NOMO-1 treated with DMSO at 0.1 percent for 48 hours (cell line): ENCODE results near the gene GPRIN2.
"Not testable (repeated sequence)": the region's sequence is repeated elsewhere in the genome, so short reads cannot be mapped to it uniquely, and the experiment has no call there.

Experiments used
- DNase-seq: peaks from one replicate; lab custom pipeline; 2025; ENCODE audit not compliant: unreplicated experiment; lab: John Stamatoyannopoulos, UW

GPRIN2 gene

DNA sequence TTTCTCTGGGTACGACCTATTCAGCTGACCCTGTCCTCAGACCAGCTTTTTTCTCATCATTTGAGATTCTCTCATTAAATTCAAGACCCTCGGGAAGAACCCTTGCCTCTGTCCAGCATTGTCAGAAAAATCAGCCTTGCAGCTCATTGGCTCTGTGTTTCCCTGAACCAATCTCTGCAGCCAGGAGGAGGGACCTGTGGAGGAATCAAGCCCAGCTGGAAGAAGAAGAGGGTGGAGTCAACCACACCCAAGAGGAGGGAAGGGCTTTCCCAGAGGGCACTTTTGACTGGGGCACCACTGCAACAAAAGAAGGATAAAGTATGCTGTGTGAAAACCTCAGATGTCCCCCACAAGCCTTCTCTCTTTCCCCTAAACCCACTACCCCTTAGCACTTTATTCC is 14.2 kb upstream of the GPRIN2 start:
- DNase-seq = not testable (repeated sequence)

- not testable (repeated sequence) for DNase-seq
Measured at GRCh38 chr10:46567151-46567550, 10.7 kb upstream of the GPRIN2 start.

DNA sequence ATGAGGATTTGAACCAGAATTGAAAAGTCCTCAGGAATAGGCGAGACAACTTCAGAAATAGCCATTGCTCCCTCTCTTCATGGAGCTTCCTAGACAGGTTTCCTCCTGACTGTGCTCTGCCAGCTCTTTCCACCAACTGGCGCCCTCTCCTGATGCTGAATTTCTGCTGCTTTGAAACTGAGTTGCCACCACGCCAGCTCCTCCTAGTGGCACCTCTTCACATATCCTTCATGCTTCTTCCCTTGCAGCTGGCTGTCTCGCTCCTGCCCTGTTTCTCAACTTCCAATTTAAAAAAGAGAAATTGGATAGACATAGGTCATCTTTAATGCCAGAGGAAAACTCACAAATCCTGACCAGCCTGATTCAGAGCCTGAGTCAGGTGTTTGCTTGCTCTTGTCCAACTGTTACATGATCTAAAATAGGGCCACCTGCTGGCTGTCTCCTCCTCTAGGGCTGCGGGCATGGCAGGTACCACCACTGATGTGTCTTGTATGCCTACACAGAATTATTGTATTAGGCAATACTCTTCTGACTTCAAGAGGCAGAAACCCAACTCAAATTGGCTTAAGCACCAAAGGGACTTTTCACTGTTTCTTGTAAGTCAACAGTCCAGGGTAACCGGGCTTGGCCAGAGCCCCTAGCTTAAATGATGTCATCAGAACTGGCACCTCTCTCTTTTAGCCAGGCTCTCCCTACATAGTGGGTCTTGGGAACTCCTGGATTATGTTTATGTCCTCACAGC is 9.3 kb upstream of the GPRIN2 start:
- DNase-seq = peak; percentile 65

DNA sequence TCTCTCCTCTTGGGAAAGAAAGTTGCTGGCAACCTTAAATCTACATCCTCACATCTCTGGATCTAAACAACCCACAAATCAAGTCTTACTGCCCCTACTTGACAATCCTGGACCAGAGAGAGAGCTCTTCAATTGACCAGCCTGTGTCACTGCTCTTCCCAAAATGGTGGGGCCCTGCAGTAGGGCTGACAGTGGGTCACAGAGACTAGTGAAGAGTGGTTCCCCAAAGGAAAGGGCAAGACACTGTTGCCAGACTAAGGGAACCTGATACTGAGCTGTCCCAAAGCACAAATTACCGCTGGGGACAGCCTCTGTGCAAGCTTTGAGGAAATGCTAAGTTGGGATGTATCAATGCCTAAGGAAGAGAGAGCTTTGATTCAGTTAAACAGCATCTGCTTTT is 4.5 kb upstream of the GPRIN2 start:
- DNase-seq = no peak

GRCh38 chr10:46560381-46560780 is 3.9 kb upstream of the GPRIN2 start:
- DNase-seq = no peak

DNA sequence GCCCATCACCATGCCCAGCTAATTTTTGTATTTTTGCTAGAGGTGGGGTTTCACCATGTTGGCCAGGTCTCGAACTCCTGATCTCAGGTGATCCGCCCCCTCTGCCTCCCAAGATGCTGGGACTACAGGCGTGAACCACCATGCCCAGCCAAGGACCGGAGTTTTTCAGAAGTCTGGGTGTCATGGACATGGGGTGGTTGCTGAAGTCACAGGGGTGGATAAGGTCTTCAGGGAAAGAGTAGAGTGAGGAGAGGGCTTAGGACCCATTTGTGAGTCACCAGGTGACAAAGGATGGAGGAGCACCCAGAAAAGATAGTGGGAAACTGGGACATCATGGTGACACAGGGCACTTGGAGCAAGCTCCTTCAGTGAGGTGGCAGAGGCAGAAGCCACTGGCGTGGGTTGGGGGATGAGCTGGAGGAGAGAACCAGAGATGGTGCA is 2.8 kb upstream of the GPRIN2 start:
- no peak for DNase-seq

DNA sequence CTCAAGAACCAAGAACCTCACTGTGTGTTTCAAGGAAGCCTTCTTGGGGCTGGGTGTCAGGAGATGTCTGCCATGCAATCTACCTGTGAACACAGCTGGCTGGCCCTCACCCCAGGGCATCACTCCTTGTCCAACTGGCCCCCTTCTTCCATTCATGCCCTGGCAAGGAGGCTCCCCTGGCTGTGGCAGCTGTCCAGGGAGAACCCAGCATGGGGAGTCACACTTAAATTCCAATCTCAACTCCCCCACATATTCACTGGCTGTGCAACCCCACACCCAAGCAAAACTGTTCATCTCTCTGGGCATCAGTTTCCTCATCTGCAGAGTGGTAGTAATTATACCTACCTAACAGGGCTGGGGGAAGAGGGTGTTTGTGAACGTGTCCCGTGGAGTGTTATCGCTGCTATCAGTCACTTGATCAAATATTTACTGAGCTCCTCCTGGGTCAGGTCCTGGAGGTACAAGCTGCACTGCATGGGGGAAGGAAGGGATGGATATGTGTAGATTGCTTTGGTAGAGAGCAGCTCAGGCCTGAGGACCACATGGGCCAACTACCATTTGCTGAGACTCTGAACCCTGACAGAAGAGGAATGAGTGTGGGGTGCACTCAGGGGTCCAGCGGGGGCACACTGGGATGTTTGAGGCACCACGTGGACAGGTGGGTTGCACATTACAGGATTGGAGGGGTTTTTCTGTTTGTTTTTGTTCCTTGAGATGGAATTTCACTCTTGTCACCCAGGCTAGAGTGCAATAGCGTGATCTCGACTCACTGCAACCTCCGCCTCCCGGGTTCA is 2.1 kb upstream of the GPRIN2 start:
- DNase-seq = no peak

DNA sequence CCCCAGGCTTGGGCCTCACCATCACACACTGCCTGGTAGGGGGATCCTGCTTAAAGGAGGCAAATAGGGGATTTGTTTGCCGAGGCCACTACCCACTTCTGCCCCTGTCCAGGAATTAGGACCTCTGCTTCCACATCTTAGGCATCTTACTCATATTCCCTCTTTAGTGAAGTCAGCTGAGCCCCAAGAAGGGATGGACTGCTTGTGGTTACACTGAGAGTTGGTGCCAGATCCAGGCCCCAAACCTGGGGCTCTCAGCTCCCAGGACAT is 1.6 kb upstream of the GPRIN2 start:
- DNase-seq = no peak

GRCh38 chr10:46557319-46558121 is 1.1 kb upstream of the GPRIN2 start:
- no peak for DNase-seq

GRCh38 chr10:46555713-46556514 is 544 bp downstream of the GPRIN2 start:
- DNase-seq = no peak

DNA sequence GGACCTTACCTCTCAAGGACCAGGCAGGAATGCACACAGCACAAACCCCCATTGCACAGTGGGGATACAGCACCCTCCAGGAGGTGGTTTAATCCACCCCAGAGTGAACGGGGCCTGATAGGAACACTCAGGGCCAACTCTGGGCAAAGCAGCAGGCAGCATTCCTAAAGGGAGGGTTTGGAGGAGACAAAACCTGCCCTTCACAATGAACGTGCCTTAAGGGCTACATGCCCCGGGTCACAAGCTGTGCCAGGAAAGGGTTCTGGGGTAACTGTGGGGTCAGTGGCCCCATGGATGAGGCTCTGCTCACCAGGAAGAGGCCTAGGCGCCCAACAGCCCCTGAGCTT is 1.1 kb downstream of the GPRIN2 start:
- no peak for DNase-seq

- DNase-seq = no peak
Measured at GRCh38 chr10:46554166-46554781, 2.2 kb downstream of the GPRIN2 start.

- no peak for DNase-seq
Measured at GRCh38 chr10:46553238-46554049, 3.0 kb downstream of the GPRIN2 start.

DNA sequence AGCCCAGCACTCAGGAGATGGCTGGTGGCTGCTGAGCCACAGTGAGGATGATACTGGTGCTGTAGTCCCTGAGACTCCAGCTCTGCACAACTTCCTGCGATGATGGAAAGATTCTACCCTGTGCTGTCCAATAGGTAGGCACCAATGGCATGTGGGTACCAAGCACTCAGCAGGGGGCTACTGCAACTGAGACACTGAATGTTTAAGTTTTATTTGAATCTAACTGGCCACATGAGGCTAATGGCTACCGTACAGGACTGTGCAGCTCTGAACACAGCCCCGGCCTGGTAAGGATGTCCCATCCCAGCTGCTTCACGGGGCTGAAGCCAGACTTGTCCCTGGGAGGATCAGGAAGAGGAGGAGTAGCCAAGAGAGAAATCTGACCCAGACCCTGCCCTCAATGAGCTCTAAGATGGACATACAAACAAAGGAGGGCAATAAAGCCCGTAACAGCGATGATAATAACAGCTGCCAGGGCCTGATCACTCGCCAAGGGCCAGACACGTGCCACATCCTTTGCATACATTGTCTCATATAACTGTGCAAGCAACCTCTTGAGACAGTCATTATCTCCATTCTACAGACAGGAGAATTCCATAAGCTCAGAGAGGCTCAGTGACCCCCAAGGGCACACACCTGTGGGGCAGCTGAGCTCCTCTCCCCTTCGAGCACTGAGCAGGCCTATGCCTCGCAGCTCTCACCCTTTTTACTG is 3.8 kb downstream of the GPRIN2 start:
- DNase-seq = no peak

GRCh38 chr10:46551701-46552525 is 4.5 kb downstream of the GPRIN2 start:
- DNase-seq = no peak

GRCh38 chr10:46550795-46551700 is 5.4 kb downstream of the GPRIN2 start:
- DNase-seq = no peak

GRCh38 chr10:46550076-46550790 is 6.2 kb downstream of the GPRIN2 start:
- no peak for DNase-seq
